HG03439 (cell line): Measurements from ENCODE around the gene ENTPD2.
"Not testable (repeated sequence)": the region's sequence is repeated elsewhere in the genome, so short reads cannot be mapped to it uniquely, and the experiment has no call there.

Experiments
- ATAC-seq: cut with Tn5 transposase; IDR thresholded peaks from one replicate; pipeline ENCODE4 v1.9.1; 2021; ENCODE audit warnings: mild to moderate bottlenecking, moderate library complexity; ENCODE audit not compliant: unreplicated experiment

Gene ENTPD2

GRCh38 chr9:137065336-137065967 is 11.6 kb upstream of the ENTPD2 start:
- no peak for ATAC-seq

- no peak for ATAC-seq
These were observed 11.0 kb upstream of the ENTPD2 start for GRCh38 chr9:137064880-137065164.

DNA sequence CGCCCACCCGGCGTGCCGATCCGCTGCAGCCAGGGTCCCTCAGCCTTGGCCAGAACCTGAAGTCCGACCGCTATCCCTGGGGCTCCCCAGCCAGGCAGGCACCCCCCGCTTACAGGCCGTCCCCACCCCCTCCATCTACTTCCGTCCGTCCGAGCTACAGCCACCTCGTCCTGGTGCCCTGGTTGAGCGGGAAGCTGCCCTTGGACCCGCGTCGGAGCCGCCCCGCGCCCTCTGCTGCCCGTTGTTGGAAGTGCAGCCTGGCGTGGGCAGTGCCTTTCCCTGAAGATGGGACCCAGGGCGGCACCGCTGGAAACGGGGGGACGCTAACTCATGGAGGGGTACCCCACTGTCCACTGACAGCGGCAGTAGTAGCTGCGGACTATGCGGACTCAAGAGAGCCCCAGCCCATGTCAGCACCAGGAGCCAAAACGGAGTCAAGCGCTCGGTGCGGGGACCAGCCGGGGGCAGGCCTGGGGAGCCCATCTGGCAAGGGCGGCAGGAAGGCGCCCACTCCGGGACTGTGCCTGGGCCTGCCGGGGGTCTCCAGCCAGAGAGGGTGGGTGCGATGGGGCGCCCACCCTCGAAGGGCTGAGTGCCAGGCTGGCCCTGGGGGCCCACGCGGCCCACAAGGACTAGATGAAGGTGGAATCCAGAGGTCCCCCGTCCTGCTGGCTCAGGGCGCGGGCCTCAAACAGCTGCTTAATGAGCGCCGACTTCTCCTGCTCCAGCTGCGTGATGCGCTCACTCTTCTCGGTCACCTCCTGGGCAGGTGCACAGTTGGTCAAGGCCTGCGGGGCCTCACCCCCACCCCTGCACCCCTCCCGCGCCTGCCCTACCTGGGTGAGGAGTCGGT is 10.4 kb upstream of the ENTPD2 start:
- ATAC-seq = no peak

GRCh38 chr9:137063311-137064026 is 9.6 kb upstream of the ENTPD2 start:
- no peak for ATAC-seq

DNA sequence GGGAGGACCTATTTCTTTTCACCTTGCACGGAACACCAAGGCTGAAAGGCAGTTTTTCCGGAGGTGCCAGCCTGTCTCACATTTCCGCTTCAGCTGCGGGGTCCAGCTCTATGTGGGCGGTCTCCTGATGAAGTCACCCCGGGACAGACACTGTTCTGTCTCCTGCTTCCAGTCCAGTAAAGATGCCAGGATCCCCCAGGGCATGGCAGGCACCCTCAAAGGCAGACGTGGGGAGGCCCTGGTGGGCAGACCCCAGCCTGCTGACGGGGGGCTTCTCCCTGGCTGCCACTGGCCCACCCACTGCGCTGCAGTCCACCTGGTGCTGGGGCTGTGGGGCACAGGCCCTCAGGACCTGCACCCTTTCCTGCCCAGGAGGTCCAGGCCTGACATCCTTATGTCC is 8.9 kb upstream of the ENTPD2 start:
- ATAC-seq = not testable (repeated sequence)

GRCh38 chr9:137062384-137062783 is 8.5 kb upstream of the ENTPD2 start:
- ATAC-seq = no peak

- ATAC-seq = no peak
These were observed 4.8 kb upstream of the ENTPD2 start for GRCh38 chr9:137058521-137059234.

DNA sequence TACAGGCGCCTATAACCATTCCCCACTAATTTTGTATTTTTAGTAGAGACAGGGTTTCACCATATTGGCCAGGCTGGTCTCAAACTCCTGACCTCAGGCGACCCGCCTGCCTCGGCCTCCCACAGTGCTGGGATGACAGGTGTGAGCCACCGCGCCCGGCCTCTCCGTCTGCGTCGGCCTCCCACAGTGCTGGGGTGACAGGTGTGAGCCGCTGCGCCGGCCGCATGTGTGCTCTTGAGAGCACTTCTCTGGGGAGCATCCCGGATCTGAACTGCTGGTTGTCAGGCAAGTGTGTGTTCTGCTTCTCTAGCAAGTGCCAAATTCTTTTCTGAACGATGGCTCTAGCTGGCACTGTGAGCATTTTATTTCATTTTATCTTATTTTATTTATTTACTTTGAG is 3.7 kb upstream of the ENTPD2 start:
- no peak for ATAC-seq

DNA sequence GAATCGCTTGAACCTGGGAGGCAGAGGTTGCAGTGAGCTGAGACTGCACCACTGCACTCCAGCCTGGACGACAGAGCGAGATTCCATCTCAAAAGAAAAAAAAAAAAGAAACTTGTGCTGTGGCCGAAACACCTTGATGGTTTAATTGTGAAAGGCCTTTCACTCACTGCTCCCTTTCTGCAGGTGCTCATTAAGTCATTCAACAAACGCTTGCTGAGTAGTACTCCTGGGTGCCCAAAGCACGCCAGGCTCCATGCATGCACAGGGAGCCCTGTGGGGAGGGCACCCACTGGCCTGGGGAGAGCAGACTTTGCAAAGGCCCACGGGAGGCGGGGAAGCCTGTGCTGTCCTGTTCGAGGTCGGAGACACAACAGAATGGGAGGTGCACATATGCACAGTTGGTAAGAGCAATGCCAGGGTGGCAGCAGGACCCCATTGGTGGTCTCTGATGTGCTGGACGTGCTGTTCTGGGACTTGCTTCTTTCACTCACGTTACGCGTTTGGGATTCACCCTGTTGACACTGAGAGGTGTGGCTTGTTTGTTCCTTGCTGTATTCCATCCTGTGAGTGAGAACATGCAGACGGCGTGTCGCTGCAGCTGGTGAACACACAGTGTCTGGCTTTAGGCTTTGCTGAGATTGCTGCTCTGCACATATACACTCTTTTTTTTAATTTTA is 3.0 kb upstream of the ENTPD2 start:
- ATAC-seq = no peak

DNA sequence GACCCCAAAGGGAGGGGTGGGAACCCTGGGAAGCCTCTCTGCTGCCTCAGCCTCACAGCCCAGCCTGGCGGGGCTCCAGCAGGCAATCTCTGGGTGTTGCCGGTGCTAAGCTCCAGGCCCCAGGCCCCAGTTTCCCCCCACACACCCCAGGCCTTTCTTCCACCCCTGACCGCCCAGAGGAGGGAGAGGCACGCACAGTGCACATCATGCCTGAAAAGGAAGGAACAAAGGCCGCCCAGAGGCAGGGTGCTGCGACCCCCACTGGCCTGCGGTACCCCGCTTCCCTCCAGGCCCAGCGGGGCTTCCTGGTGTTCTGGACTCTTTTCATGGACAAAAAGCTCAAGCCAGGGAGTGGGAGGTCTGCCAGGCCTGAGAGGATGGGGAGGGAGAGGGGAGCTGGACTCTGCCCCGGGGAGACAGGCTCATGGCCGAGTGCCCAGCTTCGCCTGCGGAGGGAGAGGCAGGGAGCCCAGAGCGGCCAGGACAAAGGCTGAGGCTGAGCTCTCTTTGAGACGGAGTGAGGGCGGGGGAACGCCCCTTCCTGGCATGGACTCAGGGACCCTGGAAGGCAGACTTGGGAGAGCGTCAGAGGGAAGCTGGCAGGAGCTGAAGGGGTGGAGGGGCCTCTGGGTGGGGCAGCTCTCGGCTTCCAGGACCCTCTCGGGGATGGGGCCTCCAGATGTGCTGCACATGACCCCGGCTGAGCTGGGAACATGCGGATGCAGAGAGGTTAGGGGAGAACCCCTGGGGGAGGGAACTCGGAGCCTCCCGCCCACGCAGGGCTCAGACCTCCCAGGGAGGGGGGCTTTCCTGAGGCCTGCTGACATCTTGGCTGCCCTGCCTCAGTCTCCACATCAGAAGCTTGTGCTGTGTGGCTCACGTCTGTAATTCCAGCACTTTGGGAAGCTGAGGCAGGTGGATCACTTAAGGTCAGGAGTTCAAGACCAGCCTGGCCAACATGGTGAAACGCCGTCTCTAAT is 1.8 kb upstream of the ENTPD2 start:
- no peak for ATAC-seq

GRCh38 chr9:137054932-137055384 is 1.1 kb upstream of the ENTPD2 start:
- ATAC-seq = no peak

DNA sequence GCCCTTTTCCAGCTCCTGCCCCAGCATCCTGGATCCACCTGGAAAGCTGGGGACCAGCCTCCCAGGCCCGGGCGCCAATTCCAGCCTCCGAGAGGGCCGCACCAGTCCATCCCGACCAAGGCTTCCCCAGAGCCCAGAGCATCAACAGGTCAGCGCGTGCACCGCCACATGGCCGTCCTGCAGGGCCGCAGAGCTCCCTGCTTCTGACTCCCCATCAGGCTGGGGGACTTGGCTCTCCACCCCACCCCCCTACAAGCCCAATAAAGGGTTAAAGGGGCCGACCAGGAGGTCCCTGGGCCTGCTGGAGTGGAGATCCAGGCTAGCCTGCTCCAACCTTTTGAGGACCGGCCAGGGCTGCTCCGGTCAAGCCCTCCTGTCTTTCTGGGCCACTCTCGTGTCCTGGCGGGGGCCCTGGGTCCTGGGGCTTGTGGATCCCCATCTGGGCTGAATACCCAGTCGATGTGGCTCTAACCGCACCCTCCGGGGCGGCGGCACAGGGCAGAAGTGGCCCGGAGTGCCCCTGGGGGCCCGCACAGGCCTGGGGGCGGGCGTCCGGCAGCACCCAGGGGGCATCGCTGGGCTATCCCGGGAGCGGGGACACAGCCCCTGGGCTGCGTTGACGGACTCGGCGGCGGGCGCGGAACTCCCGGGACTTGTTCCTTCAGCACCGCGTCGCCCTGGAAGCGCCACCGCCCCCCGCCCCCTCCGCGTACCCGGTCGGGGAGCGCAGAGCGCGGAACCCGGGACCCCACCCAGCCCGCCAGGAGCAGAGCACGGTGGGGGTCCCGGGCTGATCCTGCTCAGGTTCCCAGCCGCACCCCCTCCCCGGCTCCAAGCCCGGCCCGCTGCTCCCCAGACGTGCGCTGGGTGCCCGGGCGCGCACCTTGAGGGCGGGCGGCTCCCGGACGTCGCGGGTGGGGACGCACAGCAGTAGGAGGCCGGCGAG is 590 bp downstream of the ENTPD2 start:
- ATAC-seq = no peak

DNA sequence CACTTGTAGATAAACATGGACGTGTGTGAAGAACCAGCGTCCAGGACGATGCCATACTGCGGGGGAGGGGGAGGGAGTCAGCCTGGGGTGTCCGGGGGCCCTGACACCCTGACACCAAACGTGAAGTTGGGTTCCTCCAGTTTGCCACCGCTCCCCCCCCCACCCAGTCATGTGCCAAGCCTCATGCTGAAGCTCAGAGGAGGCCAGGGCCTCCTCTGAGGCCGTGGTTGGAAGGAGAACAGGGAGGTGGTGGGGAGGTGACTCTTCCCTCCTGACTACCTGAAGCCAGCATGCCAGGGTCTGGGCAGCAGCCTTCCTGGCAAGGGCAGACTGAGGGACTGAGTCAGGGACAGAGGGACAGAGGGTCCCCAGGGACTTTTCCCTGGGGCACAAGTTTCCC is 1.6 kb downstream of the ENTPD2 start:
- no peak for ATAC-seq

GRCh38 chr9:137051145-137051724 is 2.6 kb downstream of the ENTPD2 start:
- no peak for ATAC-seq

GRCh38 chr9:137050570-137050969 is 3.3 kb downstream of the ENTPD2 start:
- ATAC-seq = no peak

- no peak for ATAC-seq
These were observed 4.1 kb downstream of the ENTPD2 start for GRCh38 chr9:137049544-137050449.
